Measurements from ENCODE around the gene COLEC11. TPM values are rescaled to one million over a fixed set of nuclear protein-coding genes. Genes with fewer than 3 reads are reported as not detected.
"Not testable (repeated sequence)": the region's sequence is repeated elsewhere in the genome, so short reads cannot be mapped to it uniquely, and the experiment has no call there.

Gene COLEC11
- total RNA-seq, 5 donors from 2014 or later (not counting 1 experiment from before 2014, with no cell fraction given) = 0.35 to 1.8 TPM; not detected in 3

DNA sequence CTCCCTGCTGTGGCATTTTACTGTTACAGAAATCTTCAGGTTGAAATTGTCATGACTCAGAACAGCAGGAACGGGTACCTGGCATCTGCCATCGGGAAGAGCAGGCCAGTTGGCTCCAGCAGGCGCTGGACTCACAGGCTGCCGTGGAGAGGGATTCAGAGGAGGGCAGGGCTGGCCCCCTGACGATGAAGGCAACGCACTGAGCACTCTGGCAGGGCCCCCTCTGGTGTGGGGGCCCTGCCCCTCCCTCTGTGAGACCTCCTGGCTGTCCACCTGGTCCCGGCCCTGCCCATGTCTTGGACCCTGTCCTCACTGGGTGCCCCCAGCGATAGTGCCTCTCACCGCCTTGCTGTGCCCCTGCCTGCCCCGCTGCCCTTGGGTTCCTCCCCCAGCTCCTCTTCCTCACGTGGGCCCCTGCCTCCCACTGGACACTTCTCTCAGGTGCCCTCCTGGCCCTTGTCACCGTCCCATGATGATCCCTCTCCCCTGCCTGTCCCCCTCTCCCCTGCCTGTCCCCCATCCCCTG lies 39.7 kb downstream of the COLEC11 start:
- WGBS (ENCODE audit: insufficient coverage) = 87% methylated on average over 12 of the region's 12 CpGs
- no peak for ATAC-seq (replicated peaks in 1 of 4)
- Histone ChIP-seq H3K27ac (ENCODE audit: low read length) (no peak overlapping the region), H3K4me3 (ENCODE audit: control insufficient read depth in 1 of 2, extremely low read depth in 1 of 2, low read length in 1 of 2) (no peak overlapping the region), H3K4me1 (ENCODE audit: control insufficient read depth in 1 of 2, extremely low read depth in 1 of 2, insufficient read depth in 2 of 2, low read length in 2 of 2) (no peaks in the 10 kb centered on the region), H3K27me3 (replicated peaks in 1 of 2; ENCODE audit: control insufficient read depth in 2 of 2, extremely low read depth in 1 of 2, insufficient read depth in 2 of 2, low read length in 1 of 2) (peaks cover 0 to 17% of the 10 kb centered on the region in 2 experiments), H3K9me3 (no peaks in the 10 kb centered on the region), H3K36me3 (ENCODE audit: control insufficient read depth in 2 of 2, extremely low read depth in 1 of 2, insufficient read depth in 1 of 2, low read length in 1 of 2) (no peaks in the 10 kb centered on the region)
- Mint-ChIP-seq H3K27ac (no peak overlapping the region), H3K9me3 (no peaks in the 10 kb centered on the region), H3K36me3 (no peaks in the 10 kb centered on the region), H3K4me3 (no peak overlapping the region), H3K4me1 (no peaks in the 10 kb centered on the region), H3K27me3 (no peaks in the 10 kb centered on the region)
- peak in 1 of 35 experiments; percentile 22 for DNase-seq
- POLR2A ChIA-PET = no interaction called here
- CTCF ChIA-PET = no interaction called here

DNA sequence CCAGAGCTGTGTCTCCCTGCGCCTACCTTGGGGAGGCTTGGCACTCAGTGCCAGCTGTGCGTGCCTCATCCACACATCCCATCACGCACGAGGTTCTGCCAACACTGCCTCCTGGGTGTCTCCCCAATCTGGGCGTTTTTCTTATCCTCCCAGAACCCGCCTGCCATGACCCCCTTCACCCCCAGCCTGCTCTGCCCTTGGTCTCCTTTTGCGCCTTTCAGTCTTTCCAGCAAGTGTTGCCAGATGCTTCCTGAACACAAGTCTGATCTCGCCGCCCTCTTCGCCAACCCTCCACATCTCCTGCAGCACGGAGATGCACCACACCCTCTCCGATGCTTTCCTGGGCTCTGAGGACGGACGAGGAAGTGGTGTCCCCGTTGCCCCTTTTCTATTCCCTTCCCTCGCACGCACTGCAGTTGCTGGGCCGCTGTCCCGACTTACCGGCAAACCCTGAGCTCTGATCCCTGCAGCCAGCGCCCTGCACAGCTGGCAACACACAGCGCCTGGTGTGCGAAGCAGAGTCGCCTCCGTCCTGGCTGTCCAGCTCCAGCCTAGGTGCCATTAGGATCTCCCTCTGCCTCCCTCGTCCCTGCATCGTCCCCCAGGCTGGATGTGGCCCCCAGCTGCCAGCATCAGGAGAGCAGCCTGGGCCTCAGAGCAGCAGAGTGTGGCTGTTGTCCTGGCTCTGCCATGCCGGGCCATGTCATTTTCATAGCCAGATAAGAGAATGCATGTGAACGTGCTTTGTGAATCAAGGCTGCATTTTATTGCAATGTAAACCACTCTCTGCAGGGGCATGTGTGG lies 40.5 kb downstream of the COLEC11 start:
- peak in 1 of 35 experiments; percentile 16 for DNase-seq
- POLR2A ChIA-PET = no interaction called here
- H3K36me3 Mint-ChIP-seq = peaks cover 3% of the 10 kb centered on the region

DNA sequence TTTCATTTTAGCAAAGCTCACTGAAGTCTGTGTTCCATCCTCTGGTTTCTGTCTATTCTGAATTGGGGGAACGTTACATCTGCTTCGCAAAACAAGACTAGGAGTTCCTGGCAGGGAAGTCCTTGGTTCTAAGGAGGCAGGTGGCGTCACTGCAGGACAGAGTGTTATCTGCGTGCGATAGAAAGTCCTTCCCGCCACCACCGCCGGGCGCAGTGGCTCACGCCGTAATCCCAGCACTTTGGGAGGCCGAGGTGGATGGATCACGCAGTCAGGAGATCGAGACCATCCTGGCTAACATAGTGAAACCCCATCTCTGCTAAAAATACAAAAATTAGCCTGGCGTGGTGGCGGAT lies 41.0 kb downstream of the COLEC11 start:
- H3K36me3 Mint-ChIP-seq; H3K9me3 ChIP-seq; H3K27ac Mint-ChIP-seq; H3K27me3 Mint-ChIP-seq; H3K4me3 ChIP-seq (ENCODE audit: control insufficient read depth in 1 of 2, extremely low read depth in 1 of 2, low read length in 1 of 2); H3K27ac ChIP-seq (ENCODE audit: low read length); H3K4me1 ChIP-seq (ENCODE audit: control insufficient read depth in 1 of 2, extremely low read depth in 1 of 2, insufficient read depth in 2 of 2, low read length in 2 of 2); H3K4me3 Mint-ChIP-seq; ATAC-seq (replicated peaks in 1 of 4); H3K36me3 ChIP-seq (ENCODE audit: control insufficient read depth in 2 of 2, extremely low read depth in 1 of 2, insufficient read depth in 1 of 2, low read length in 1 of 2); H3K4me1 Mint-ChIP-seq; H3K9me3 Mint-ChIP-seq; CTCF ChIA-PET; POLR2A ChIA-PET: not testable (repeated sequence)
- WGBS (ENCODE audit: insufficient coverage) = 86% methylated on average over 13 of the region's 16 CpGs
- peaks cover 0 to 17% of the 10 kb centered on the region in 2 experiments for H3K27me3 ChIP-seq (replicated peaks in 1 of 2; ENCODE audit: control insufficient read depth in 2 of 2, extremely low read depth in 1 of 2, insufficient read depth in 2 of 2, low read length in 1 of 2)
- DNase-seq = peak in 1 of 35 experiments; percentile 17

More for the DNA sequence above, 40.5 kb downstream of the COLEC11 start:
- Mint-ChIP-seq H3K9me3 (no peaks in the 10 kb centered on the region), H3K4me3 (no peak overlapping the region), H3K4me1 (no peaks in the 10 kb centered on the region), H3K27me3 (no peaks in the 10 kb centered on the region), H3K27ac (no peak overlapping the region)
- H3K4me3 ChIP-seq (ENCODE audit: control insufficient read depth in 1 of 2, extremely low read depth in 1 of 2, low read length in 1 of 2) = no peak overlapping the region
- no peaks in the 10 kb centered on the region for H3K9me3 ChIP-seq
- H3K36me3 ChIP-seq (ENCODE audit: control insufficient read depth in 2 of 2, extremely low read depth in 1 of 2, insufficient read depth in 1 of 2, low read length in 1 of 2) = no peaks in the 10 kb centered on the region
- H3K27ac ChIP-seq (ENCODE audit: low read length) = no peak overlapping the region
- WGBS (ENCODE audit: insufficient coverage) = 74% methylated on average over 29 of the region's 29 CpGs
- CTCF ChIA-PET = no interaction called here
- peaks cover 0 to 17% of the 10 kb centered on the region in 2 experiments for H3K27me3 ChIP-seq (replicated peaks in 1 of 2; ENCODE audit: control insufficient read depth in 2 of 2, extremely low read depth in 1 of 2, insufficient read depth in 2 of 2, low read length in 1 of 2)
- H3K4me1 ChIP-seq (ENCODE audit: control insufficient read depth in 1 of 2, extremely low read depth in 1 of 2, insufficient read depth in 2 of 2, low read length in 2 of 2) = no peaks in the 10 kb centered on the region
- ATAC-seq (replicated peaks in 1 of 4) = no peak

DNA sequence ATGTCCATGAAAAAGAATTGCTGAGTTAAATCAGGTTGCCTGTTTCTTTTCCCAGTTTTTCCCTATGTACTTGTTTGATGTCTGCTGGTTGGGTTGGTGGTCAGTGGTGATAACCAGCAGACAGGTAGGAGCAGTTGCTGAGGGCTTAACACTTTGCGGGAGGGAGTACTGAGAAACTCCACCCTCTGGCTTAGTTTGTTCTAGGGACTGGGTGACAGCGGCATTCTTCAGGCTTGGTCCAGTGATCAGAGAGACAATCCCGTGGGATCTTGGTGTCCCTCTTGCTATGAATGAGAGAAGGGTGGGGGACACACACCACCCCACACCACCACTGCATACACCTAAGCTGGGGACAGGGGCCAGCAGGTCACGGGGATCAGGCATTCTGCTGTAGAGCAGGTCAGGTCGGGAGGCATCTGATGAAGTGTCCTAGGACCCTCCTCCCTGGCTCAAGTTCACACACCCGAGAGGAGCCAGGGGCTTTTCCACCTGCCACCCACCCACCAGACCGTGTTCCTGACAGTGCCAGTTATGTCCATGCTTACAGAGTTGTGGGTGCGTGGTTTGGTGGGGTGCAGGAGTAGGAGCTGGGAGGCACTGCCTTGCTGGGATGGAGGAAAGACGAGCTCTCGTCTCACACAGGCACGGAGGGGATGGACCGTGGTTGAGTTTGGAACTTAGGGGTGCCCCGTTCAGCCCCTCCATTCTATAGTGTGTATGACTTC lies 41.8 kb downstream of the COLEC11 start:
- Histone ChIP-seq H3K4me3 (ENCODE audit: control insufficient read depth in 1 of 2, extremely low read depth in 1 of 2, low read length in 1 of 2) (no peak overlapping the region), H3K9me3 (no peaks in the 10 kb centered on the region), H3K36me3 (ENCODE audit: control insufficient read depth in 2 of 2, extremely low read depth in 1 of 2, insufficient read depth in 1 of 2, low read length in 1 of 2) (no peaks in the 10 kb centered on the region), H3K27me3 (replicated peaks in 1 of 2; ENCODE audit: control insufficient read depth in 2 of 2, extremely low read depth in 1 of 2, insufficient read depth in 2 of 2, low read length in 1 of 2) (peaks cover 0 to 17% of the 10 kb centered on the region in 2 experiments), H3K4me1 (ENCODE audit: control insufficient read depth in 1 of 2, extremely low read depth in 1 of 2, insufficient read depth in 2 of 2, low read length in 2 of 2) (no peaks in the 10 kb centered on the region), H3K27ac (ENCODE audit: low read length) (no peak overlapping the region)
- DNase-seq (peak in 1 of 35 experiments; percentile 16), ATAC-seq (replicated peaks in 1 of 4) (no peak)
- no peak overlapping the region for H3K4me3 Mint-ChIP-seq
- no peaks in the 10 kb centered on the region for H3K9me3 Mint-ChIP-seq
- 82% methylated on average over 4 of the region's 13 CpGs for WGBS (ENCODE audit: insufficient coverage)
- POLR2A ChIA-PET = no interaction called here
- no peaks in the 10 kb centered on the region for H3K4me1 Mint-ChIP-seq
- peaks cover 3% of the 10 kb centered on the region for H3K36me3 Mint-ChIP-seq
- no peaks in the 10 kb centered on the region for H3K27me3 Mint-ChIP-seq
- CTCF ChIA-PET = no interaction called here
- no peak overlapping the region for H3K27ac Mint-ChIP-seq

DNA sequence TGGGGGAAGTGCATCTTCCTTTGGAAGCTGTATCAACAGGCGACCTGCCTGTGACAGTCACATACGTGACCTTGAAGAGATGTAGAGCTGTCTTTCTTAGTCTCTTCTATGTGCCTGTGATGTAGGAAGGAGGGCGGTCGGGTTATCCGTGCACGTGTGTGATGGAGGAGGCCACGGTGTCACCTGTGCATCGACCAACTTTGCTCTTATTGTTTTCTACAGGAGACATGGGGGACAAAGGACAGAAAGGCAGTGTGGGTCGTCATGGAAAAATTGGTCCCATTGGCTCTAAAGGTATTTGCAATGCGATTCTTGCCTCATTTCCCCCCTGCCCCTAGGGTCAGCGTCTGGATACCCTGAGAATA lies 42.4 kb downstream of the COLEC11 start:
- Mint-ChIP-seq H3K4me1 (no peaks in the 10 kb centered on the region), H3K36me3 (peaks cover 3% of the 10 kb centered on the region), H3K27ac (no peak overlapping the region), H3K9me3 (no peaks in the 10 kb centered on the region), H3K4me3 (no peak overlapping the region), H3K27me3 (no peaks in the 10 kb centered on the region)
- CTCF ChIA-PET = no interaction called here
- ATAC-seq (replicated peaks in 1 of 4) = no peak
- no peaks in the 10 kb centered on the region for H3K36me3 ChIP-seq (ENCODE audit: control insufficient read depth in 2 of 2, extremely low read depth in 1 of 2, insufficient read depth in 1 of 2, low read length in 1 of 2)
- no peak overlapping the region for H3K4me3 ChIP-seq (ENCODE audit: control insufficient read depth in 1 of 2, extremely low read depth in 1 of 2, low read length in 1 of 2)
- POLR2A ChIA-PET = no interaction called here
- no peaks in the 10 kb centered on the region for H3K9me3 ChIP-seq
- no peak overlapping the region for H3K27ac ChIP-seq (ENCODE audit: low read length)
- H3K27me3 ChIP-seq (replicated peaks in 1 of 2; ENCODE audit: control insufficient read depth in 2 of 2, extremely low read depth in 1 of 2, insufficient read depth in 2 of 2, low read length in 1 of 2) = peaks cover 0 to 17% of the 10 kb centered on the region in 2 experiments
- DNase-seq = peak in 1 of 35 experiments; percentile 4
- 84% methylated on average over 10 of the region's 11 CpGs for WGBS (ENCODE audit: insufficient coverage)
- H3K4me1 ChIP-seq (ENCODE audit: control insufficient read depth in 1 of 2, extremely low read depth in 1 of 2, insufficient read depth in 2 of 2, low read length in 2 of 2) = no peaks in the 10 kb centered on the region

DNA sequence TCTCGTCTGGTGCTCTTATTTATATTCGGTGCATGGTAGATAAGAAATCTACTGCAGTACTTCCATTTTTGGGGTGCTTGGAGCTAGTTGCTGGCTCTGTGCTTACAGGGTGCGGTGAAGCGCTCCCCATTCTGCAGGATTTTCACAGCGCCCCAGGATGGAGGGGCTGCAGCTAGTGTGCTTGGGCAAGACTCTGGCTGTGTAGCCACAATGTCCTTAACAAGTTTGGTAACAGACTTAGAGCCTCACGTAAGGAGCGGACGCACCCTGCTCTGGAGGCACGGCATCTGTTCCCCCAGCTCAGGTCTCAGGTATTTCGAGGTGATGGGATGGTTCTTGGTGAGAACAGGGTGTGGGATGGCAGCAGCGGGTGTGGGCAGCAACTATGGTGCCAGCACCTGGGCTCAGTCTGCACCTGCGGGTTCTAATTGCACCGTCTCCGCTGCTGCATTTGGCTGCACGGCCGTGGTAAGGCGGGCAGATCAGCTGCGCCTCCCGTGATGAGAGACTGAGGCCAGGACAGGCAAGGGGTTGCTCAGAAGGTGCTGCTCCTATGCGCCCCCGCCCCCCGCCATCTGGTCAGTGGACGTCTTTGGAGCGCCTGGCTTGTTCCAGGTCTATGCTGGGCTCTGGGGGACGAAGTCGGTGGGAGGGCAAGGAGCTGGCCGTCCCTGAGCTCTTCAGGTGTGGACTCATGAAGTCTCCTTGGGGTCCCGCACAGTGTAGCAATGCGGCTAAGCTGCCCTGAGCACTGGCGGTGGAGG lies 43.0 kb downstream of the COLEC11 start:
- Mint-ChIP-seq H3K27me3 (no peaks in the 10 kb centered on the region), H3K9me3 (no peaks in the 10 kb centered on the region), H3K4me3 (no peak overlapping the region), H3K36me3 (peaks cover 3% of the 10 kb centered on the region), H3K4me1 (no peaks in the 10 kb centered on the region), H3K27ac (no peak overlapping the region)
- CTCF ChIA-PET = no interaction called here
- 89% methylated on average over 29 of the region's 30 CpGs for WGBS (ENCODE audit: insufficient coverage)
- Histone ChIP-seq H3K4me3 (ENCODE audit: control insufficient read depth in 1 of 2, extremely low read depth in 1 of 2, low read length in 1 of 2) (no peak overlapping the region), H3K27me3 (replicated peaks in 1 of 2; ENCODE audit: control insufficient read depth in 2 of 2, extremely low read depth in 1 of 2, insufficient read depth in 2 of 2, low read length in 1 of 2) (peaks cover 0 to 17% of the 10 kb centered on the region in 2 experiments), H3K9me3 (no peaks in the 10 kb centered on the region), H3K4me1 (ENCODE audit: control insufficient read depth in 1 of 2, extremely low read depth in 1 of 2, insufficient read depth in 2 of 2, low read length in 2 of 2) (no peaks in the 10 kb centered on the region), H3K36me3 (ENCODE audit: control insufficient read depth in 2 of 2, extremely low read depth in 1 of 2, insufficient read depth in 1 of 2, low read length in 1 of 2) (no peaks in the 10 kb centered on the region), H3K27ac (ENCODE audit: low read length) (no peak overlapping the region)
- ATAC-seq (replicated peaks in 1 of 4) (no peak), DNase-seq (peak in 1 of 35 experiments; percentile 12)
- POLR2A ChIA-PET = no interaction called here

All from T-cell (primary cell).